ENCODE data around the gene ZNF90. TPM values are rescaled to one million over a fixed set of nuclear protein-coding genes. Genes with fewer than 3 reads are reported as not detected.
"Not testable (repeated sequence)": the region's sequence is repeated elsewhere in the genome, so short reads cannot be mapped to it uniquely, and the experiment has no call there.

The ZNF90 gene
- total and polyA plus RNA-seq, 10 of the 15 experiments (the other 5 are each of a cell fraction or from before 2014, with no cell fraction given) = 0.06 to 1.3 (median 0.18) TPM; not detected in 1

DNA sequence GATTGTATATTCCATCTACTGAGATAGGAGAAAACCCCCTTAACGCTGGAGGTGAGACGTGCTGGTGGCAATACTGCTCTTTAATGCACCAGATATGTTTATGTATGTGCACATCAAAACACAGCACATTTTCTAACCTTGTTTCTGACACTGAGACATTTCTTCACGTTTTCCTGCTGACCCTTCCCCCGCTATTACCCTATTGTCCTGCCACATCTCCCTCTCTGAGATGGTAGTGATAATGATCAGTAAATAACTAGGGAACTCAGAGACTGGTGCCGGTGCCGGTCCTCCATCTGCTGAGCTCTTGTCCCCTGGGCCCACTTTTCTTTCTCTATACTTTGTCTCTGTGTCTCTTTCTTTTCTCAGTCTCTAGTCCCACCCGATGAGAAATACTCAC, 5.1 kb downstream of the ZNF90 start:
- POLR2A ChIA-PET; H2AFZ ChIP-seq (ENCODE audit: control insufficient read depth, low read depth, low read length); H3K27ac ChIP-seq (ENCODE audit: control insufficient read depth, insufficient read depth); H3K4me2 ChIP-seq (ENCODE audit: control insufficient read depth, insufficient read depth); ATAC-seq; in situ Hi-C loops (cut with MboI); intact Hi-C loops (cut with micrococcal nuclease; ENCODE audit: unreplicated experiment); H3K4me3 ChIP-seq; FAIRE-seq; H3K79me2 ChIP-seq (ENCODE audit: control insufficient read depth, insufficient read depth, low read length); H3K36me3 ChIP-seq (ENCODE audit: control insufficient read depth in 2 of 2, insufficient read depth in 2 of 2, low read length in 1 of 2); H3K9me3 ChIP-seq (replicated peaks; ENCODE audit: control insufficient read depth, insufficient read depth, low read length); H4K20me1 ChIP-seq (ENCODE audit: control insufficient read depth, insufficient read depth); DNase-seq (ENCODE audit: low read depth, low spot score); H3K27me3 ChIP-seq (replicated peaks in 1 of 2; ENCODE audit: control insufficient read depth in 2 of 2, insufficient read depth in 2 of 2, low read length in 1 of 2); H3K9ac ChIP-seq (ENCODE audit: control insufficient read depth, insufficient read depth, low read length); SMC1A ChIA-PET (ENCODE audit: uncharacterized antibody, unreplicated experiment); BruUV-seq (replicated peaks); RAD21 ChIA-PET (ENCODE audit: unreplicated experiment); CTCF ChIA-PET; H3K4me1 ChIP-seq (ENCODE audit: control insufficient read depth, insufficient read depth, low read length): not testable (repeated sequence)
- WGBS (ENCODE audit: insufficient coverage, insufficient replicate concordance, low lambda C conversion rate, missing lambda C conversion rate) = 86% methylated on average over 7 of the region's 7 CpGs

DNA sequence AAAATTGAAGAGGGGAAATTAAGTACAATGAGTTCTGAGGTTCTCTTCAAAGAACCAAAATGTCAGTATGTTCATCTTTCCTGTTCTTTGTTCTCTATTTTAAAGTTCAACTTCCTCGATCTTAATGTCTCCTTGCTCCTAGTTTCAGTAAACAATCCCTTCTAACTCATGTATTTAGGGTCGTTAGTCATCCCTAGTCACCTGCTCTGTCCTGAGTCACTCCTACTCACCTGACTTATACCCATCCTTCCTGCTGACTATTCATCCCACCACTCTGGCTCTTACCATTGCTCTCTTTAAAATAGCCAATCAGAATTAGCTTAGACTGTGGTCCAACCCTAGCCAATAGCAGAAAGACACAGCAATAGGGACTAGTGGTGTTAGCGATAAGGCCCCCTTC, 24.3 kb downstream of the ZNF90 start:
- H3K79me2 ChIP-seq (ENCODE audit: control insufficient read depth, insufficient read depth, low read length) = no peaks in the 10 kb centered on the region
- in situ Hi-C loops (cut with MboI) (no loop called here), intact Hi-C loops (cut with micrococcal nuclease; ENCODE audit: unreplicated experiment) (no loop called here)
- POLR2A ChIA-PET = no interaction called here
- H3K9me3 ChIP-seq (replicated peaks; ENCODE audit: control insufficient read depth, insufficient read depth, low read length) = no peaks in the 10 kb centered on the region; the same call in 2 of the 3 replicates
- DNase-seq (ENCODE audit: low read depth, low spot score) (no peak), FAIRE-seq (no peak), ATAC-seq (no peak)
- CTCF ChIA-PET = no interaction called here
- BruUV-seq (replicated peaks) = no TSS peak
- TF ChIP-seq, protein P1, sequence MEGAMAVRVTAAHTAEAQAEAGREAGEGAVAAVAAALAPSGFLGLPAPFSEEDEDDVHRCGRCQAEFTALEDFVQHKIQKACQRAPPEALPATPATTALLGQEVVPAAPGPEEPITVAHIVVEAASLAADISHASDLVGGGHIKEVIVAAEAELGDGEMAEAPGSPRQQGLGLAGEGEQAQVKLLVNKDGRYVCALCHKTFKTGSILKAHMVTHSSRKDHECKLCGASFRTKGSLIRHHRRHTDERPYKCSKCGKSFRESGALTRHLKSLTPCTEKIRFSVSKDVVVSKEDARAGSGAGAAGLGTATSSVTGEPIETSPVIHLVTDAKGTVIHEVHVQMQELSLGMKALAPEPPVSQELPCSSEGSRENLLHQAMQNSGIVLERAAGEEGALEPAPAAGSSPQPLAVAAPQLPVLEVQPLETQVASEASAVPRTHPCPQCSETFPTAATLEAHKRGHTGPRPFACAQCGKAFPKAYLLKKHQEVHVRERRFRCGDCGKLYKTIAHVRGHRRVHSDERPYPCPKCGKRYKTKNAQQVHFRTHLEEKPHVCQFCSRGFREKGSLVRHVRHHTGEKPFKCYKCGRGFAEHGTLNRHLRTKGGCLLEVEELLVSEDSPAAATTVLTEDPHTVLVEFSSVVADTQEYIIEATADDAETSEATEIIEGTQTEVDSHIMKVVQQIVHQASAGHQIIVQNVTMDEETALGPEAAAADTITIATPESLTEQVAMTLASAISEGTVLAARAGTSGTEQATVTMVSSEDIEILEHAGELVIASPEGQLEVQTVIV (IDR thresholded peaks at IDR 0.05; ENCODE audit: borderline replicate concordance, partially characterized antibody) = no peak
- TF ChIP-seq, protein P2, sequence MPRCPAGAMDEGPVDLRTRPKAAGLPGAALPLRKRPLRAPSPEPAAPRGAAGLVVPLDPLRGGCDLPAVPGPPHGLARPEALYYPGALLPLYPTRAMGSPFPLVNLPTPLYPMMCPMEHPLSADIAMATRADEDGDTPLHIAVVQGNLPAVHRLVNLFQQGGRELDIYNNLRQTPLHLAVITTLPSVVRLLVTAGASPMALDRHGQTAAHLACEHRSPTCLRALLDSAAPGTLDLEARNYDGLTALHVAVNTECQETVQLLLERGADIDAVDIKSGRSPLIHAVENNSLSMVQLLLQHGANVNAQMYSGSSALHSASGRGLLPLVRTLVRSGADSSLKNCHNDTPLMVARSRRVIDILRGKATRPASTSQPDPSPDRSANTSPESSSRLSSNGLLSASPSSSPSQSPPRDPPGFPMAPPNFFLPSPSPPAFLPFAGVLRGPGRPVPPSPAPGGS (IDR thresholded peaks at IDR 0.05; ENCODE audit: borderline replicate concordance, insufficient read depth, low read depth, low read length, poor library complexity, severe bottlenecking) = no peak
- TF ChIP-seq, protein P3, sequence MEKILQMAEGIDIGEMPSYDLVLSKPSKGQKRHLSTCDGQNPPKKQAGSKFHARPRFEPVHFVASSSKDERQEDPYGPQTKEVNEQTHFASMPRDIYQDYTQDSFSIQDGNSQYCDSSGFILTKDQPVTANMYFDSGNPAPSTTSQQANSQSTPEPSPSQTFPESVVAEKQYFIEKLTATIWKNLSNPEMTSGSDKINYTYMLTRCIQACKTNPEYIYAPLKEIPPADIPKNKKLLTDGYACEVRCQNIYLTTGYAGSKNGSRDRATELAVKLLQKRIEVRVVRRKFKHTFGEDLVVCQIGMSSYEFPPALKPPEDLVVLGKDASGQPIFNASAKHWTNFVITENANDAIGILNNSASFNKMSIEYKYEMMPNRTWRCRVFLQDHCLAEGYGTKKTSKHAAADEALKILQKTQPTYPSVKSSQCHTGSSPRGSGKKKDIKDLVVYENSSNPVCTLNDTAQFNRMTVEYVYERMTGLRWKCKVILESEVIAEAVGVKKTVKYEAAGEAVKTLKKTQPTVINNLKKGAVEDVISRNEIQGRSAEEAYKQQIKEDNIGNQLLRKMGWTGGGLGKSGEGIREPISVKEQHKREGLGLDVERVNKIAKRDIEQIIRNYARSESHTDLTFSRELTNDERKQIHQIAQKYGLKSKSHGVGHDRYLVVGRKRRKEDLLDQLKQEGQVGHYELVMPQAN (conservative IDR thresholded peaks at IDR 0.05) = no peak
- TF ChIP-seq KDM1A (IDR thresholded peaks at IDR 0.05; ENCODE audit: borderline replicate concordance) (no peak), SMAD5 (IDR thresholded peaks at IDR 0.05; ENCODE audit: low read depth) (no peak), CBX5 (IDR thresholded peaks at IDR 0.05; ENCODE audit: low read depth) (no peak), ATF7 (IDR thresholded peaks at IDR 0.05; ENCODE audit: low read depth) (no peak), YY1 (IDR thresholded peaks at IDR 0.05; ENCODE audit: low read depth, low read length) (no peak), TCF12 (IDR thresholded peaks at IDR 0.05; ENCODE audit: low read depth, low read length) (no peak)
- TF ChIP-seq, protein P4, sequence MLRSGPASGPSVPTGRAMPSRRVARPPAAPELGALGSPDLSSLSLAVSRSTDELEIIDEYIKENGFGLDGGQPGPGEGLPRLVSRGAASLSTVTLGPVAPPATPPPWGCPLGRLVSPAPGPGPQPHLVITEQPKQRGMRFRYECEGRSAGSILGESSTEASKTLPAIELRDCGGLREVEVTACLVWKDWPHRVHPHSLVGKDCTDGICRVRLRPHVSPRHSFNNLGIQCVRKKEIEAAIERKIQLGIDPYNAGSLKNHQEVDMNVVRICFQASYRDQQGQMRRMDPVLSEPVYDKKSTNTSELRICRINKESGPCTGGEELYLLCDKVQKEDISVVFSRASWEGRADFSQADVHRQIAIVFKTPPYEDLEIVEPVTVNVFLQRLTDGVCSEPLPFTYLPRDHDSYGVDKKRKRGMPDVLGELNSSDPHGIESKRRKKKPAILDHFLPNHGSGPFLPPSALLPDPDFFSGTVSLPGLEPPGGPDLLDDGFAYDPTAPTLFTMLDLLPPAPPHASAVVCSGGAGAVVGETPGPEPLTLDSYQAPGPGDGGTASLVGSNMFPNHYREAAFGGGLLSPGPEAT (IDR thresholded peaks at IDR 0.05; ENCODE audit: low read depth) = no peak
- no peaks in the 10 kb centered on the region for H3K4me1 ChIP-seq (ENCODE audit: control insufficient read depth, insufficient read depth, low read length)
- no peak overlapping the region for H3K27ac ChIP-seq (ENCODE audit: control insufficient read depth, insufficient read depth)
- SMC1A ChIA-PET (ENCODE audit: uncharacterized antibody, unreplicated experiment) = no interaction called here
- no peaks in the 10 kb centered on the region for H3K36me3 ChIP-seq (ENCODE audit: control insufficient read depth in 2 of 2, insufficient read depth in 2 of 2, low read length in 1 of 2)
- H3K9ac ChIP-seq (ENCODE audit: control insufficient read depth, insufficient read depth, low read length) = no peak overlapping the region
- 78% methylated on average over 3 of the region's 3 CpGs for WGBS (ENCODE audit: insufficient coverage, insufficient replicate concordance, low lambda C conversion rate, missing lambda C conversion rate)
- RAD21 ChIA-PET (ENCODE audit: unreplicated experiment) = no interaction called here
- H2AFZ ChIP-seq (ENCODE audit: control insufficient read depth, low read depth, low read length) = no peak overlapping the region
- H3K4me3 ChIP-seq = no peak overlapping the region
- no peaks in the 10 kb centered on the region for H3K27me3 ChIP-seq (replicated peaks in 1 of 2; ENCODE audit: control insufficient read depth in 2 of 2, insufficient read depth in 2 of 2, low read length in 1 of 2)
- H4K20me1 ChIP-seq (ENCODE audit: control insufficient read depth, insufficient read depth) = no peaks in the 10 kb centered on the region
- no peak overlapping the region for H3K4me2 ChIP-seq (ENCODE audit: control insufficient read depth, insufficient read depth)

All from GM12878 (cell line).